ENCODE results near the gene ADCK1. TPM values are rescaled to one million over a fixed set of nuclear protein-coding genes. Genes with fewer than 3 reads are reported as not detected.

The ADCK1 gene
- total RNA-seq, 1 experiment from 2014 or later, result 8.8 TPM

GRCh38 chr14:77903937-77904617 is 104.2 kb downstream of the ADCK1 start:
- no peaks in the 10 kb centered on the region for H3K9me3 ChIP-seq
- BruUV-seq (replicated peaks), result no TSS peak
- no peak overlapping the region for H3K4me3 ChIP-seq (ENCODE audit: low read depth, low read length)
- POLR2A ChIA-PET, result no interaction called here
- Mint-ChIP-seq H3K4me3 (ENCODE audit: unreplicated experiment) (no peak overlapping the region), H3K27ac (ENCODE audit: unreplicated experiment) (no peak overlapping the region), H3K9me3 (ENCODE audit: unreplicated experiment) (no peaks in the 10 kb centered on the region), H3K36me3 (ENCODE audit: insufficient read depth, unreplicated experiment) (peaks cover 1% of the 10 kb centered on the region), H3K4me1 (ENCODE audit: low read depth, unreplicated experiment) (no peaks in the 10 kb centered on the region), H3K27me3 (ENCODE audit: insufficient read depth, unreplicated experiment) (no peaks in the 10 kb centered on the region)
- H3K36me3 ChIP-seq (ENCODE audit: control insufficient read depth, insufficient read depth, low read length), result no peaks in the 10 kb centered on the region
- H3K4me1 ChIP-seq, result no peaks in the 10 kb centered on the region
- TF ChIP-seq CTCF (IDR thresholded peaks at IDR 0.05; ENCODE audit: insufficient read depth in 1 of 2, low read depth in 1 of 2, low read length in 1 of 2, severe bottlenecking in 1 of 2, unreplicated experiment in 1 of 2), result no peak
- DNase-seq, result no peak
- CTCF ChIA-PET, result no interaction called here
- intact Hi-C loops (cut with micrococcal nuclease; ENCODE audit: unreplicated experiment), result no loop called here
- H3K27me3 ChIP-seq (replicated peaks; ENCODE audit: control insufficient read depth, insufficient read depth, low read length), result no peaks in the 10 kb centered on the region

- H3K4me3 Mint-ChIP-seq (ENCODE audit: unreplicated experiment), result no peak overlapping the region
- intact Hi-C loops (cut with micrococcal nuclease; ENCODE audit: unreplicated experiment), result no loop called here
- Histone ChIP-seq H3K27me3 (replicated peaks; ENCODE audit: control insufficient read depth, insufficient read depth, low read length) (no peaks in the 10 kb centered on the region), H3K36me3 (ENCODE audit: control insufficient read depth, insufficient read depth, low read length) (no peaks in the 10 kb centered on the region), H3K4me1 (no peaks in the 10 kb centered on the region), H3K9me3 (no peaks in the 10 kb centered on the region), H3K4me3 (ENCODE audit: low read depth, low read length) (no peak overlapping the region)
- H3K27me3 Mint-ChIP-seq (ENCODE audit: insufficient read depth, unreplicated experiment), result no peaks in the 10 kb centered on the region
- ChIA-PET POLR2A (no interaction called here), CTCF (no interaction called here)
- no peak for DNase-seq
- H3K4me1 Mint-ChIP-seq (ENCODE audit: low read depth, unreplicated experiment), result no peaks in the 10 kb centered on the region
- no peak overlapping the region for H3K27ac Mint-ChIP-seq (ENCODE audit: unreplicated experiment)
- TF ChIP-seq CTCF (IDR thresholded peaks at IDR 0.05; ENCODE audit: insufficient read depth in 1 of 2, low read depth in 1 of 2, low read length in 1 of 2, severe bottlenecking in 1 of 2, unreplicated experiment in 1 of 2), result no peak
- BruUV-seq (replicated peaks), result no TSS peak
- H3K9me3 Mint-ChIP-seq (ENCODE audit: unreplicated experiment), result no peaks in the 10 kb centered on the region
- no peaks in the 10 kb centered on the region for H3K36me3 Mint-ChIP-seq (ENCODE audit: insufficient read depth, unreplicated experiment)
Observed at GRCh38 chr14:77906446-77906845, 106.5 kb downstream of the ADCK1 start.

- Mint-ChIP-seq H3K9me3 (ENCODE audit: unreplicated experiment) (no peaks in the 10 kb centered on the region), H3K4me3 (ENCODE audit: unreplicated experiment) (no peak overlapping the region), H3K27ac (ENCODE audit: unreplicated experiment) (no peak overlapping the region), H3K27me3 (ENCODE audit: insufficient read depth, unreplicated experiment) (no peaks in the 10 kb centered on the region), H3K36me3 (ENCODE audit: insufficient read depth, unreplicated experiment) (no peaks in the 10 kb centered on the region), H3K4me1 (ENCODE audit: low read depth, unreplicated experiment) (no peaks in the 10 kb centered on the region)
- POLR2A ChIA-PET, result no interaction called here
- Histone ChIP-seq H3K27me3 (replicated peaks; ENCODE audit: control insufficient read depth, insufficient read depth, low read length) (no peaks in the 10 kb centered on the region), H3K4me3 (ENCODE audit: low read depth, low read length) (no peak overlapping the region), H3K36me3 (ENCODE audit: control insufficient read depth, insufficient read depth, low read length) (no peaks in the 10 kb centered on the region), H3K4me1 (no peaks in the 10 kb centered on the region), H3K9me3 (no peaks in the 10 kb centered on the region)
- no TSS peak for BruUV-seq (replicated peaks)
- no peak for TF ChIP-seq CTCF (IDR thresholded peaks at IDR 0.05; ENCODE audit: insufficient read depth in 1 of 2, low read depth in 1 of 2, low read length in 1 of 2, severe bottlenecking in 1 of 2, unreplicated experiment in 1 of 2)
- intact Hi-C loops (cut with micrococcal nuclease; ENCODE audit: unreplicated experiment), result no loop called here
- no peak for DNase-seq
- CTCF ChIA-PET, result no interaction called here
Observed at GRCh38 chr14:77908847-77909246, 108.9 kb downstream of the ADCK1 start.
